Subcutaneous abdominal adipose tissue (tissue), 5 donors: ENCODE results near the gene KIF3C.
"Not testable (repeated sequence)": the region's sequence is repeated elsewhere in the genome, so short reads cannot be mapped to it uniquely, and the experiment has no call there.

Source experiments
- H3K27ac ChIP-seq: one replicate; pipeline ENCODE4 v1.7.0; 2013; ENCODE audit warnings: low read depth, mild to moderate bottlenecking, inconsistent platforms, low read length, moderate library complexity
- H3K27me3 ChIP-seq, 5 donors: one replicate each; pipeline ENCODE4 v1.7.0; 2013; ENCODE audit warnings: low read length in 5 of 5, inconsistent platforms in 1 of 5; ENCODE audit not compliant: control insufficient read depth in 5 of 5, insufficient read depth in 4 of 5
- H3K36me3 ChIP-seq, 5 donors: one replicate each; pipeline ENCODE4 v1.7.0; 2013; ENCODE audit warnings: low read length in 5 of 5; ENCODE audit not compliant: control insufficient read depth in 5 of 5, insufficient read depth in 5 of 5
- H3K4me1 ChIP-seq, 5 donors: one replicate each; pipeline ENCODE4 v1.7.0; 2013; ENCODE audit warnings: low read length in 5 of 5, mild to moderate bottlenecking in 3 of 5, moderate library complexity in 1 of 5; ENCODE audit not compliant: control insufficient read depth in 5 of 5, insufficient read depth in 5 of 5
- H3K4me3 ChIP-seq, 5 donors: one replicate each; pipeline ENCODE4 v1.7.0; 2013; ENCODE audit warnings: low read length in 5 of 5, low read depth in 1 of 5
- H3K9ac ChIP-seq, 5 donors: one replicate each; pipeline ENCODE4 v1.7.0; 2013; ENCODE audit warnings: low read length in 5 of 5, mild to moderate bottlenecking in 4 of 5, moderate library complexity in 3 of 5
- H3K9me3 ChIP-seq, 5 donors: one replicate each; pipeline ENCODE4 v1.7.0; 2013; ENCODE audit warnings: low read length in 5 of 5; ENCODE audit not compliant: control insufficient read depth in 5 of 5
- donor health status: healthy.
- donor health status: healthy.
- donor health status: healthy.
- donor health status: healthy.
- donor health status: healthy.

The KIF3C gene

GRCh38 chr2:26000561-26001082 lies 18.3 kb upstream of the KIF3C start:
- H3K4me1 ChIP-seq = peaks cover 4 to 36% (median 33%) of the 10 kb centered on the region in 5 donors
- H3K9me3 ChIP-seq = no peaks in the 10 kb centered on the region
- no peak overlapping the region for H3K27ac ChIP-seq

GRCh38 chr2:25999406-25999805 lies 17.1 kb upstream of the KIF3C start:
- H3K4me3 ChIP-seq, H3K9me3 ChIP-seq, H3K9ac ChIP-seq, H3K36me3 ChIP-seq, H3K27ac ChIP-seq, H3K27me3 ChIP-seq: not testable (repeated sequence)
- H3K4me1 ChIP-seq = peaks cover 4 to 36% (median 33%) of the 10 kb centered on the region in 5 donors

More at GRCh38 chr2:26000561-26001082, 18.3 kb upstream of the KIF3C start:
- Histone ChIP-seq H3K9ac (peak overlapping the region in 1 of 5 donors; percentile 8), H3K27me3 (no peaks in the 10 kb centered on the region), H3K4me3 (no peak overlapping the region), H3K36me3 (no peaks in the 10 kb centered on the region)

- H3K27ac ChIP-seq, H3K4me3 ChIP-seq, H3K27me3 ChIP-seq, H3K9me3 ChIP-seq, H3K9ac ChIP-seq, H3K36me3 ChIP-seq: not testable (repeated sequence)
- H3K4me1 ChIP-seq = peaks cover 4 to 36% (median 33%) of the 10 kb centered on the region in 5 donors
Measured at GRCh38 chr2:25998816-25999383, 16.6 kb upstream of the KIF3C start.

GRCh38 chr2:25996844-25997243 lies 14.5 kb upstream of the KIF3C start:
- H3K36me3 ChIP-seq = no peaks in the 10 kb centered on the region
- H3K27ac ChIP-seq = no peak overlapping the region
- no peaks in the 10 kb centered on the region for H3K9me3 ChIP-seq
- H3K27me3 ChIP-seq = no peaks in the 10 kb centered on the region
- H3K4me1 ChIP-seq = peaks cover 1 to 24% (median 22%) of the 10 kb centered on the region in 5 donors
- no peak overlapping the region for H3K9ac ChIP-seq
- no peak overlapping the region for H3K4me3 ChIP-seq

- Histone ChIP-seq H3K4me3 (no peak overlapping the region), H3K9me3 (no peaks in the 10 kb centered on the region)
Measured at GRCh38 chr2:25994509-25994908, 12.2 kb upstream of the KIF3C start.

GRCh38 chr2:25993049-25993448 lies 10.8 kb upstream of the KIF3C start:
- peaks cover 0 to 9% (median 0%) of the 10 kb centered on the region in 5 donors for H3K4me1 ChIP-seq
- no peaks in the 10 kb centered on the region for H3K36me3 ChIP-seq
- H3K4me3 ChIP-seq = no peak overlapping the region
- no peaks in the 10 kb centered on the region for H3K27me3 ChIP-seq
- no peak overlapping the region for H3K9ac ChIP-seq
- H3K9me3 ChIP-seq = no peaks in the 10 kb centered on the region
- H3K27ac ChIP-seq = no peak overlapping the region

More at GRCh38 chr2:25994509-25994908, 12.2 kb upstream of the KIF3C start:
- no peaks in the 10 kb centered on the region for H3K36me3 ChIP-seq
- no peak overlapping the region for H3K27ac ChIP-seq
- H3K9ac ChIP-seq = no peak overlapping the region
- peaks cover 0 to 9% (median 2%) of the 10 kb centered on the region in 5 donors for H3K4me1 ChIP-seq
- H3K27me3 ChIP-seq = no peaks in the 10 kb centered on the region

- no peaks in the 10 kb centered on the region for H3K36me3 ChIP-seq
- peaks cover 0 to 9% (median 0%) of the 10 kb centered on the region in 5 donors for H3K4me1 ChIP-seq
- no peak overlapping the region for H3K4me3 ChIP-seq
- H3K9ac ChIP-seq = no peak overlapping the region
- H3K9me3 ChIP-seq = no peaks in the 10 kb centered on the region
- H3K27me3 ChIP-seq = no peaks in the 10 kb centered on the region
- no peak overlapping the region for H3K27ac ChIP-seq
Measured at GRCh38 chr2:25992556-25992955, 10.3 kb upstream of the KIF3C start.

- Histone ChIP-seq H3K9ac (no peak overlapping the region), H3K36me3 (no peaks in the 10 kb centered on the region), H3K27ac (no peak overlapping the region), H3K9me3 (no peaks in the 10 kb centered on the region), H3K27me3 (no peaks in the 10 kb centered on the region), H3K4me3 (no peak overlapping the region), H3K4me1 (peaks cover 0 to 9% (median 0%) of the 10 kb centered on the region in 5 donors)
Measured at GRCh38 chr2:25991965-25992364, 9.7 kb upstream of the KIF3C start.

GRCh38 chr2:25989154-25989553 lies 6.9 kb upstream of the KIF3C start:
- Histone ChIP-seq H3K9ac (no peak overlapping the region), H3K27ac (no peak overlapping the region), H3K27me3 (no peaks in the 10 kb centered on the region)

GRCh38 chr2:25988134-25988533 lies 5.8 kb upstream of the KIF3C start:
- Histone ChIP-seq H3K27ac (no peak overlapping the region), H3K9me3 (no peaks in the 10 kb centered on the region), H3K27me3 (no peaks in the 10 kb centered on the region), H3K36me3 (no peaks in the 10 kb centered on the region), H3K9ac (no peak overlapping the region), H3K4me1 (peaks cover 0 to 9% (median 0%) of the 10 kb centered on the region in 5 donors), H3K4me3 (no peak overlapping the region)

More at GRCh38 chr2:25989154-25989553, 6.9 kb upstream of the KIF3C start:
- Histone ChIP-seq H3K36me3 (no peaks in the 10 kb centered on the region), H3K4me3 (no peak overlapping the region), H3K9me3 (no peaks in the 10 kb centered on the region), H3K4me1 (peaks cover 0 to 9% (median 0%) of the 10 kb centered on the region in 5 donors)
